COR-L47 (cell line): Measurements from ENCODE around the gene ASCL2.

Experiments
- DNase-seq: peaks from one replicate; lab custom pipeline; 2025; lab: John Stamatoyannopoulos, UW

Gene ASCL2

DNA sequence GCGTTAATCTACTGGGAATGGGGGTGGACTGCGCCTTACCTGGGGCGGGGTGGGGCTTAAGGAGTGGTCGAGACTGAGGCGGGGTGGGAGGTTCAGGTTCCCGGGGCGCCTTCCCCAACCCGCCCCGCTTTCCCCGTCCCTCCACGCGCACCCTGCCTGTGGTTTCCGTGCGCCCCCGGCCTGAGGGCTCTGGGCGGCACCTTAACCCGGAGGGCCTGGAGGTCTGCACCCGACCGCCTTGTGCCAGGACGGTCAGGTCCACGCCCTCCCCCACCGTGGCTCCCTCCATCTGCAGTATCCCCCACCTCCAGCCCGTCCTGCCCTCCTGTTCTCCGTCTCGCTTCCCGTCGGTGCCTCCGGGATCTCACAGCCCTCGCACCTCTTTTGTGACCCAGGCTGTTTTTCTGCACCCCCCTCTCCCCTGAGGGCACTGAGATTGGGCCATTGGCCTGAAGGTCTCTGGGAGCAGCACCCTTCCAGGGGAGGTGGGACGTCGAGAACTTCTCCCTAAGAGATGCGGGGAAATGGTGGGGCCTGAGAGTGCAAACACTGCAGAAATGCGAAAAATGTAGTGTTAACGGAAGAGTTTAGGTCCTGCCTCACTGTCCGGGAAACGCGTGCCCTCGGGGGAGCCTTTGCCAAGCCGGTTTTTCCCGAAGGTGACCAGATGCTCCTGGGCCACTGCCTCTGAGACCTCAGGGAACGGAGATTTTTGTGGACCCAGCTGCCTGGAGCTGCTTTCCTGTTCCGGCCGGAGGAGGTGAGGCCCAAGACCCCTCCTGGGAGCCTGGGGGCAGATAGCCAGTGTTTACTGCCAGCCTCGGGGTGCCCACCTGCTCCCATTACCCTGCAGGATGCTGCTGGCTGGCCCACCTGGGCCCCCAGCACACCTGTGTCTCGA is 1.2 kb upstream of the ASCL2 start:
- DNase-seq, result no peak

GRCh38 chr11:2271077-2271326 is 614 bp upstream of the ASCL2 start:
- no peak for DNase-seq

DNA sequence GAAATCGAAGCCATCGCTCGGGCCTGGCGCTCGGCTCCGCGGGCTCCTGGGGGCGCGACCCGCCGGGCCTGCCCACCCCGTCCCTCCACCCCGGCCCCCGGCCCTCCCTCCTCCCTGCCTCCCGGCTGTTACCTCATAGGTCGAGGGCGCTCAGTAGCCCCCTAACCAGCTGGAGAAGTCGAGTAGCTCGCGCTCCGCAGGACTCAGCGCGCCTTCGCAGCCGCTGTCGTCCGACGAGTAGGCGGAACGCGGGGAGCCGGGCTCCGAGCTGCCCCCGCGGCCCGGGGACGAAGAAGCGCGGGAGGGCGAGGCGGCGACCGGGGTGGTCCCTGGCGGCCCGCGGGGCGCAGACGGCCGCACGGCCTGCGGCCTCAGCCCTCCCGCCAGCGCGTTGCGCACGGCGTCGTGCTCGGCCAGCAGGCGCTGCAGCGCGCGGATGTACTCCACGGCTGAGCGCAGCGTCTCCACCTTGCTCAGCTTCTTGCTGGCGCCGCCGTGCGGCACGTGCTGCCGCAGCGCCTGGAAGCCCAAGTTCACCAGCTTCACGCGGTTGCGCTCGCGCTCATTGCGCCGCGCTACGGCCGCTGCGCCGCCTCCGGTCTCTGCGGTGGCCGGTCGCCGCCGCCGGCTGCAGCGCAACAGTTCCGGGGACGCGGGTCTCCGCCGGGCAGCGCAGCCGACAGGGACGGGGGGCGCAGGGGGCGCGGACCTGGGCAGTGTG is 627 bp downstream of the ASCL2 start:
- peak; percentile 89 for DNase-seq

- DNase-seq, result peak; percentile 65
Observed at GRCh38 chr11:2268729-2269600, 1.4 kb downstream of the ASCL2 start.

GRCh38 chr11:2267851-2268728 is 2.3 kb downstream of the ASCL2 start:
- no peak for DNase-seq

- DNase-seq, result no peak
Observed at GRCh38 chr11:2267306-2267850, 3.0 kb downstream of the ASCL2 start.

DNA sequence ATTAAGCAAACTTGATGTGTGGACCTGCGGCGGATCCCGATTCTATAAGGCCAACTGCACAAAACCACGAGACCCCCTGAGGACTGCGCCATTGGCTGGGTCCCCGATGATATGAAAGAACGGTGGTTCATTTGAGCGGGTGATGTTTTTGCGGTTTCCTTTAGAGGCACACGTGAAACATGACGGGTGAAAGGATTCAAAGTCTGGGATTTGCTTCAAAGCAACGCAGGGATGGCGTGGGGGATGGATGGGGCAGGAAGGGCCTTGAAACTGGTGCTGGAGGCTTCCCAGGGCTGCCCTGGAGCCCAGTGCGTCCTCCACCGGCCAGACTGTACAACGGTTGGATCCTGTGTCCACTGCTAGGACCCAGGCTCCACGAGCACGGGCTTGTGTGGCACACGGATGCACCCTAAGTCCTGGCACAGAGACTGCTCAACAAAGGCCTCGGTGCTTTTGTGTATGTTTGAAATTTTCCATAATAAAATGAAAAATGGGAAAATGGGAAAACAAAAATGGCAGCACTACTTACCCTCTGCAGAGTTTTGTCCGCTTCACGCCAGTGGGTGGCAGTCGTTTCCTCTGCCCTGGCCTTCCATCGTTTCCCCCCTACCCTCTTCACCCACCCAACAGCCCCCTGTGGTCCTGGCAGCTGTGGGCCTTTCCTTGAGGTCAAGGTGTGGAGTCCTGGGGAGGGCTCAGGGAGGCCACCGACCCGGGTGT is 3.6 kb downstream of the ASCL2 start:
- DNase-seq, result no peak

DNA sequence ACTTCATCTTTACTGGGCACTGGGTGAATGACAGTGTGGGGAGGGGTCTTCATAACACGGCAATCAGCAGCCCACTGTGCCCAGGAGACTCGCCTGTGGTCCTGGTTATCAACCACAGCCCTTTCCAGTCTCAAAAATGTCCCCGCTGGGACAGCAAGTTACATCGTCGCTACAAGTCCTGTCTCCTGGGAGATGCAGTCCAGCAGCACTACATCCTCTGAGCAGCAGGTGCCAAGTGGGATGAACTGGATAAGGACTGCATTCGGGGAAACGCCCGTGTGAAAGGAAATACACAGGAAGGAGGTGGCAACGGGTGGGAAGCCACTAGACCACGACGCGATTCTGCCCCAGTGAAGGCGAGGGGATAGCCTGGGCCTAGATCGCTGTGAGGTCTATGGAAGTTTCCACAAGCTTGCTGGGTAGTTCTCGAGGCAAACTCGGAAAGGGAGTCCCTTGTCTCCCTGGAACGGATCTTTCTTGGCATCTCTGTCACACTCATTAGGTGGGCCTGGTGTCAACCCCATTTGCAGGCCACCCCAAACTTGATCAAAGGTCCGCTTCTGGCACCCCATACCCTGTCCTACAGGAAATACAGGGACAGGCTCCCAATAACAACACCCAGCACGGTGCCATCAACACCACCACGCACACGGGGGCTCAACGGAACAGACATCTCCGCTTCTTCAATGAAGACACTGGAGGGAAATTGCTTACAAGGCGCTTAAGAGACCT is 4.4 kb downstream of the ASCL2 start:
- no peak for DNase-seq

DNA sequence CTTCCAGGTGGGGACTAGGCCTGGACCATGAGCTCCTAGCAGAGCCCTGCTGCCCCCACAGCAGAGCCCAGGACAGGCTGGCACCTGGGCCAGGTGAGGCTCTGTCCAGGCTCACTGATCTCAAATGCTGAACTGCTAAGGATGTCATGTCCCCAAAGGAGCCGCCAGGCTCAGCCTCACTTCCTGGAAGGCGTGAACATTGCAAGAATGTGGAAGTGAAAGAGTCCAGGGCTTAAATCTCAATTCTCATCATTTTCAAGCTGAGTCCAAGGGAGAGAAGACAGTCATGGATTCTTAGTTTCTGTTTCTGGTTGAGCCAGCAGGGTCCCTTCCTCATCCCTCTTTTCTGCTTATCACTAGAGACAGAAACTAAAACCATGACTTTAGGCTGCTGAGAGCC is 5.0 kb downstream of the ASCL2 start:
- no peak for DNase-seq

- no peak for DNase-seq
Observed at GRCh38 chr11:2264366-2265053, 5.9 kb downstream of the ASCL2 start.

- DNase-seq, result no peak
Observed at GRCh38 chr11:2263724-2264360, 6.5 kb downstream of the ASCL2 start.

DNA sequence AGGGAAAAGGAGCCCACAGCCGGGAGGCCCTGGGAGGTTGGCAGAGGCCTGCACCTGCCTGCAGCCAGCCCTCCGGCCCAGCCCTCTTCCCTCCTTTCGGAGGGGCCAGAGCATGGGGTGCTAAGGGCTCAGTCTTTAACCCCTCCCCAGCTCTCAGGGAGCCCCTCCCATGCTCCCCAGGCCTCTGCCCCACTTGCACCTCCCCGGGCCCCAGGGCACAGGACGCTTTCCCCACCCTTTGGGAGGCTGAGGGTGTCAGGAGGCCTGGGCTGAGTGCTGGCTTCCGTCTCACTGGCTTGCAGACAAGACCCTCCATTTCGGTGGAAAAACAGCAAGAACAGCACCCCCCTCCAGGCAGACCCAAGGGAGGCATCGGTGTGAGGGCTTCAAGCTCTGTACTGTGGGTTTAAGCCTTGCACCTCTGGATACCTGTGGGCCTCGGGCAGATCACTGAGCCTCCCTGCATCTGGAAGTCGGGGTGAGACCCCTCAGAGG is 7.3 kb downstream of the ASCL2 start:
- DNase-seq, result no peak

DNA sequence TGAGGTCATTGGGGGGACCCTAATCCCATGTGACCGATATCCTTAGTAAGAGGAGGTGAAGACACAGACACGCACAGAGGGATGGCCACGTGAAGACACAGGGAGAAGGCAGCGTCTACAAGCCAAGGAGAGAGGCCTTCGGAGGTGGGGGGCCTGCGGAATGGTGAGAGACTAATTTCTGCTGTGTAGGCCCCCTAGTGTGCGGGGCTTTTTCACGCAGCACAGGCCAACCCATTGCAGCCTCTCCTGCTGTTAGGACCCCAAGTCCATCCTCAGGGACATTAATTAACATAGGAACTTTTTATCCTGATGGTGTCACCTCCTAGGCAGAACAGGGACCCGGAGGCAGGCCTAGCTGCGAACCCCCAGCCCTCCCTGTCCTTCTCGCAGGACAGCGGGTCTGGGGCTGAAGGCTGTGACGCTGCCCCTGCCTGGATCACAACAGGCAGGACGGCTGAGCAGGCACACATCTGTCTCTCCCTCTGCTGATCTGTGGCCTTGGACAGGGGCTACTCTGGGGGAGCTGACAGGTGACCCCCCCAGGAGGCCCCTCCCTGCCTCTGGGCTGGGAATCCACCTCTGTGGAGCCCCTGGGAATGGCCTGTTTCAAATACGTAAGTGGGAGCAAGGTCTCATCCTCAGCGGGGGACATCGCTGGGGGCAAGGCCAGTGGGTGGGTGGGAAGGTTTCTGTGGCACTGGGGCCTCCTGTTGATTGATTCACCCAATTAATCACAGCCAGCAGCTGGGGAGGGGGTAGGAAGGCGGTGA is 7.9 kb downstream of the ASCL2 start:
- no peak for DNase-seq

- no peak for DNase-seq
Observed at GRCh38 chr11:2261436-2262230, 8.8 kb downstream of the ASCL2 start.

DNA sequence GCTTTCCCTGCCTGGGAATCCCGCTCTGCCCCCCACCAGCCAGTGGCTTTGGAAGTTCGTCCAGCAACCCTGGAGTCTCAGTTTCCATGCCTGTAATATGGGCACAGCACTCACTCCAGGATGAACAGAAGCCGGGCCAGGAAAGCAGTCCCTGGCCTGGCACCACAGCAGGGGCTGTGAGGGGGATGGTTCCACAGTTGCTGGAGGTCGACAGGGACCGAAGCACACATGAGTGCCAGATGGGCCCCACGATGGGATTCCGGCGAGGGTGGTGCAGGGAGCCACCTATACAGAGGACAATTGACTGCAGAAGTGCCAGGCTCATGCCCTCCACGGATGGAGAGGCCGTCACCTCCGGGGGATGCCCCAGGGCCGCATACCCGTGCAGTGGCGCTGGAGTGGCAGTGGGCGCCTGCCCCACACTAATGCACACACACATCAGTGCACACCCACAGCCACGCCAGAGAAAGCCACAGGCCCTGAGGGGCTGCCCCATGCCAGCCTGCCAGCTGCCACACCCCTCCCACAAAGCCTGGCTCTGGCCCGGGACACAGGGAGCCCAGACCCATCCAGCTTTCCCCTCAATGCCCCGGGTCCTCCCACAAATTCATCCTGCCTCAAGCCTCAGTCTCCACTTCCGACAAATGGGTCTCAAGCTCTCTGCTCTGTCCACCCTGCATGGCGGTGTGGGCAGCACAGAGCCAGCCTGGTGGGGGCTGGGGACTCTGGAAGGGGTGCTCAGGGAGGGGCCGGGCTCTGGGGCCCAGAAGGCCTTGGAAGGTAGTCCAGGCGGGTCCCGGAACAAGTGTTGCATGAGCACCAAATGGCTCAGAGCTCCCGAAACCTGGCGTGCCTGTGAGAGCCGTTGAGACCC is 9.7 kb downstream of the ASCL2 start:
- no peak for DNase-seq

DNA sequence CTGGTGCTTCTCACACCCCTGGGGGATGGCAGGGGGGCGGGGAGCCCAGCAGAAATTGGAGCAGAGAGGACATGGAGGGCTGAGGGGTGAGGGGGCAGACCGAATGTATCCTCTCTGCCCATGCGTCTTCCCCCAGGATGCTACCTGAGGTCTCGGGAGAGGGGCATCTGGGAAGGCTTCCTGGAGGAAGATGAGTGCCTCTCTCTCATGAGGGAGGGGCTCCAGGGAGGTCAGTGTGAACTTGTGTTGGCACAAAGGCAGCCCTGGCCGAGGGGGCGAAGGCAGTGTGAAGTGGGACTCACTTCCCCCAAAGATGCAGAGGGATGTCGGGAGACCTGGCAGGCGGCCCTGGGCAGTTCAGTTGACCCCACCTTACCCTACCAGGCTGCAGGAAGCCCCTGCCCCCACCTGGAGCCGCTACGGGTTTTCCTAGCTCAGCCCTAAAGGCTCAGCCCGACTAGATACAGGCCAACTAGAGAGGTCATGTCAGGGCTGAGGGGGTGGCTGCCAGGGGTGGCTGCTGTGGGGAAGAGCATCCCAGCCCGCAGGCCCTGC is 10.4 kb downstream of the ASCL2 start:
- DNase-seq, result no peak
